PC-3 (cell line): Measurements from ENCODE around the gene ARMC12.

ENCODE experiments used
- EZH2 ChIP-seq: fragments of 300-600 bp; sonication (generic); IDR thresholded peaks from one replicate; pipeline ENCODE4 v1.6.1; 2017; ENCODE audit warnings: antibody characterized with exemption, mild to moderate bottlenecking, low read length; ENCODE audit not compliant: unreplicated experiment
- EZH2phosphoT487 ChIP-seq: fragments of 300-600 bp; sonication (generic); IDR thresholded peaks from 2 replicates; pipeline ENCODE4 v1.6.1; 2018; ENCODE audit warnings: mild to moderate bottlenecking, antibody characterized with exemption, low read length, borderline replicate concordance
- TF ChIP-seq, protein P1 (sequence below): fragments of 300-600 bp; sonication (generic); conservative IDR thresholded peaks from 2 replicates; pipeline ENCODE4 v1.5.1; 2017; ENCODE audit warnings: antibody characterized with exemption, low read depth, mild to moderate bottlenecking, low read length

DNA sequence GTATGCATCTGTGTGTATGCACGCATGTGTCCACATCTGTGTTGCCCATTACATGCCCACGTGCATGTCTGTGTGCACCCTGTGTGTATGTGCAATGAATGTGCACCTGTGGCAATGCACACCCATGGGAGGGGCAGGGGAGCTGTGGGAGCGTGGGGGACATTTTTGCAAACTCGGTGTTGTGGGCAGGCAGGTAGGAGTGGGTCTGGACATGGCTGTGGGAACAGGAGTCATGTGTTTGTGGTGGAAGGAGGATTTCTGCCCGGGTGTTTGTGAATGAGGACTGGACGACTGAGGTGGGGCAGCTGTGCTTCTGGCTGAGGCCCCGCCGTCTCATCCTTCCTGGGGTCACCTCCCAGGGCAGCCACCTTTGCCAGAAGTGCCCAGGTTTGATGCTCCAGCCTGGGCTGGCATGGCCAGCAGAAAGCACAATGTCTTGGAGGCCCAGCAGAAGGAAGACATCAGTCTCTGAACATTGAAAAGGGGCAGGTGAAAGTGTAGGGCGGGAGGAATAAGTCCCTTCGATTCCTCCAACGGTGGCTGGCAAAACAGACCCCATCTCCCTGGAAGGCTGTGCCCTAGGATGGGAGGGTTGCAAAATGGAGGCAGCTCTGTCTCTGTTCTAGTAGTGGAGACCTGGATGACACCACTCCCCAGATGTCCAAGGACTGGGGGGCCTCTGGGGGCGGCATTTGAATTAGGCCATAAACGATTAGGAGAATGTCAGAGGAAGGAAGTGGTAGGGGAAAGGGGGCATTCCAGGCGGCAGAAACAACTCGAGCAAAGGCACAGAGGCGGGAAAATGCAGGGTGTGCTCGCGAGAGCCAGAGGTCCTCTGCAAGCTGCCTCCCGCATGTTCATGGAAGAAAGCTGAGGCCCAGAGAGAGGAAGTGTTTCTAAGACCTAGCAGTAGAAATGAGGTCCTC, 19.1 kb upstream of the ARMC12 start:
- TF ChIP-seq, protein P1, sequence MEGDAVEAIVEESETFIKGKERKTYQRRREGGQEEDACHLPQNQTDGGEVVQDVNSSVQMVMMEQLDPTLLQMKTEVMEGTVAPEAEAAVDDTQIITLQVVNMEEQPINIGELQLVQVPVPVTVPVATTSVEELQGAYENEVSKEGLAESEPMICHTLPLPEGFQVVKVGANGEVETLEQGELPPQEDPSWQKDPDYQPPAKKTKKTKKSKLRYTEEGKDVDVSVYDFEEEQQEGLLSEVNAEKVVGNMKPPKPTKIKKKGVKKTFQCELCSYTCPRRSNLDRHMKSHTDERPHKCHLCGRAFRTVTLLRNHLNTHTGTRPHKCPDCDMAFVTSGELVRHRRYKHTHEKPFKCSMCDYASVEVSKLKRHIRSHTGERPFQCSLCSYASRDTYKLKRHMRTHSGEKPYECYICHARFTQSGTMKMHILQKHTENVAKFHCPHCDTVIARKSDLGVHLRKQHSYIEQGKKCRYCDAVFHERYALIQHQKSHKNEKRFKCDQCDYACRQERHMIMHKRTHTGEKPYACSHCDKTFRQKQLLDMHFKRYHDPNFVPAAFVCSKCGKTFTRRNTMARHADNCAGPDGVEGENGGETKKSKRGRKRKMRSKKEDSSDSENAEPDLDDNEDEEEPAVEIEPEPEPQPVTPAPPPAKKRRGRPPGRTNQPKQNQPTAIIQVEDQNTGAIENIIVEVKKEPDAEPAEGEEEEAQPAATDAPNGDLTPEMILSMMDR: no peak
- no peak for TF ChIP-seq EZH2
- no peak for TF ChIP-seq EZH2phosphoT487
